ENCODE measurements around the gene VPS16.

VPS16 gene

DNA sequence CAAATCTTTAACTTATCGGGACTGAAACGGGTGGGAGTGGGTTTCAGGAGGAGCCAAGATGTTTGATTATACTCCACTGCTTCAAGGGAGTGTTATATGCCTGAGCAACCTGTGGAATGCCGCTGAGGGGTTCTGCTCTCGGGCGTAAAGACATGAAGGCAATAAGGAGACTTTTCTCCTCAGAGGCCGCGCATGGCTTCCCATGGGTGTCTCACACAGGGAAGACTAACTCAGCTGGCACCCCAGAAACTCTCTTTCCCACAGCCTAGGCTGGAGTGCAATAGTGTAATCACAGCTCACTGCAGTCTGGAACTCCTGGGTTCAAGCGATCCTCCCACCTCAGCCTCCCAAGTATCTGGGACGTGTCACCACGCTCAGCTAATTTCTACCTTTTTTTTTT, 30.9 kb upstream of the VPS16 start:
- H3K4me3 ChIP-seq (replicated peaks; ENCODE audit: insufficient read depth, low read length), result no peak overlapping the region
- no peak overlapping the region for H3K27ac ChIP-seq (replicated peaks)
- TF ChIP-seq SPI1 (IDR thresholded peaks at IDR 0.05; ENCODE audit: borderline replicate concordance, low read depth) (no peak), REST (IDR thresholded peaks at IDR 0.05; ENCODE audit: insufficient replicate concordance, low read depth) (no peak), POLR2AphosphoS5 (IDR thresholded peaks at IDR 0.05; ENCODE audit: low read depth) (no peak)
- peaks cover 21% of the 10 kb centered on the region for H3K27me3 ChIP-seq (ENCODE audit: insufficient read depth, poor library complexity, severe bottlenecking)
- no peak for DNase-seq (ENCODE audit: low read depth in 1 of 2, low spot score in 1 of 2)

DNA sequence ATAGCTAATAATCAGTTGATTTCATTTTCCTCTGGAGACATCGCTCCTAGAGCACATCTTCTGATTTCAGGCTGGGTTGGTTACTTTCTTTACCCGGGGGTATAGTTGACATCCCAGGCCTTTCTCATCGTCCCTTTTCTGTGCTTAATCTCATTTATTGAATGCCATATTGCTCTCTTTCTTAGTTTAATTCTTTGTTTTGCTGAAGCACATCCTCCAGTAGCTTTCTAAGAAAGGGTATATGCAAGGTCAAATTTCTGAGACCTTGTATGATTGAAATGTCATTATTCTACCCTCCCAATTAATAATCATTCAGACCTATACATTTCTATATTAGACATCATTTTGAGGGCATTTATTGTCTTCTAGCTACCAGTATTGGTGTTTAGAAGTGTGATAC, 28.4 kb upstream of the VPS16 start:
- no peak overlapping the region for H3K27ac ChIP-seq (replicated peaks)
- no peak overlapping the region for H3K4me3 ChIP-seq (replicated peaks; ENCODE audit: insufficient read depth, low read length)
- peaks cover 7% of the 10 kb centered on the region for H3K27me3 ChIP-seq (ENCODE audit: insufficient read depth, poor library complexity, severe bottlenecking)
- TF ChIP-seq CTCF (IDR thresholded peaks at IDR 0.05; ENCODE audit: insufficient read depth, low read length) (no peak), SPI1 (IDR thresholded peaks at IDR 0.05; ENCODE audit: borderline replicate concordance, low read depth) (no peak), REST (IDR thresholded peaks at IDR 0.05; ENCODE audit: insufficient replicate concordance, low read depth) (no peak), GABPA (IDR thresholded peaks at IDR 0.05; ENCODE audit: low read depth) (no peak), POLR2AphosphoS5 (IDR thresholded peaks at IDR 0.05; ENCODE audit: low read depth) (no peak)
- DNase-seq (ENCODE audit: low read depth in 1 of 2, low spot score in 1 of 2), result no peak

GRCh38 chr20:2814076-2814475, 26.5 kb upstream of the VPS16 start:
- peaks cover 4% of the 10 kb centered on the region for H3K27me3 ChIP-seq (ENCODE audit: insufficient read depth, poor library complexity, severe bottlenecking)
- no peak overlapping the region for H3K4me3 ChIP-seq (replicated peaks; ENCODE audit: insufficient read depth, low read length)
- no peak for DNase-seq (ENCODE audit: low read depth in 1 of 2, low spot score in 1 of 2)
- no peak for TF ChIP-seq SPI1 (IDR thresholded peaks at IDR 0.05; ENCODE audit: borderline replicate concordance, low read depth)
- no peak for TF ChIP-seq POLR2AphosphoS5 (IDR thresholded peaks at IDR 0.05; ENCODE audit: low read depth)
- no peak for TF ChIP-seq REST (IDR thresholded peaks at IDR 0.05; ENCODE audit: insufficient replicate concordance, low read depth)
- TF ChIP-seq CTCF (IDR thresholded peaks at IDR 0.05; ENCODE audit: insufficient read depth, low read length), result no peak
- H3K27ac ChIP-seq (replicated peaks), result no peak overlapping the region
